ENCODE data around the gene CD300A. TPM values are rescaled to one million over a fixed set of nuclear protein-coding genes. Genes with fewer than 3 reads are reported as not detected.

CD300A gene
- total and polyA plus RNA-seq, 2 of the 4 experiments (the other 2 are of a cell fraction): not detected

DNA sequence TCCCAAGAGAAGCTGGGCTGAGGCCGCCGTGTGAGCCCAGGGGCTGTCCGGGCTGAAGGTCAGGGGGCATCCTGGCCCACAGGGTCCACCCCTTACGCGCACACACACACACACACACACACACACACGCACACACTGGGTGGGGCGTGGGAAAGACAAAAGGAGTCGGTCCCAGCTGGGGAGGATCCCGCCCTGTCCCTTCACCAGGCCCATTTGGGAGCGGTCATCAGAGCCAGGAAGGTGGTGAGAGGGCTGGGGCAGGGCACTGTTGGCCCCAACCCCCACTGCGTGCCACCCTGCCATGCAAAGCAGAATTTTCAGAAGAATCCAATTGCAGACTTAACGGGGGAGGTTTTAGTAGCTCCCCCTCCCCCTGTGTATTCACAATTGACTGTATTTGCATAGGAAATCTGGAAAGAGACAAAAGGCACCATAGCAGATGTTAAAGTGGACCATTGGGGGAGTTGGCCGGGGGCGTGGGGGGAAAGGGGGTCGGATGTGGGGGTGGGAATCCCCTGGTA lies 11.3 kb upstream of the CD300A start:
- POLR2A ChIA-PET (ENCODE audit: unreplicated experiment): interaction anchor here (0.6 kb wide), 1 partner anchor 153 kb away, joined by 4 read pairs; no protein-coding TSS in a partner anchor
- Histone ChIP-seq H3K27me3 (ENCODE audit: control insufficient read depth, insufficient read depth, low read length) (no peaks in the 10 kb centered on the region; the same call in 1 of the 2 replicates), H2AFZ (replicated peaks; ENCODE audit: low read length, poor library complexity) (no peak overlapping the region), H3K9me3 (ENCODE audit: control insufficient read depth, insufficient read depth, low read length) (no peaks in the 10 kb centered on the region), H2BK5ac (ENCODE audit: low read depth, low read length, poor library complexity, severe bottlenecking) (no peak overlapping the region), H3K36me3 (ENCODE audit: control insufficient read depth, insufficient read depth, low read length) (no peaks in the 10 kb centered on the region), H3K27ac (ENCODE audit: insufficient read depth, low read length) (no peak overlapping the region), H3K23ac (ENCODE audit: low read depth, low read length) (no peak overlapping the region), H4K5ac (ENCODE audit: low read depth, low read length) (no peak overlapping the region), H4K91ac (ENCODE audit: insufficient read depth, low read depth, low read length) (no peak overlapping the region), H3K79me1 (ENCODE audit: low read depth in 1 of 2, low read length in 2 of 2) (no peaks in the 10 kb centered on the region), H3K4me1 (ENCODE audit: control insufficient read depth, insufficient read depth, low read length) (no peaks in the 10 kb centered on the region), H3K56ac (ENCODE audit: extremely low read depth, insufficient read depth, low read length) (no peak overlapping the region), H3K18ac (ENCODE audit: low read depth, low read length) (no peak overlapping the region), H3K4ac (ENCODE audit: low read depth, low read length) (no peak overlapping the region), H3K4me3 (ENCODE audit: insufficient read depth, low read depth, low read length) (no peak overlapping the region), H4K8ac (ENCODE audit: low read depth in 2 of 2, low read length in 2 of 2) (no peak overlapping the region), H3K9me1 (ENCODE audit: insufficient read depth, low read length) (no peaks in the 10 kb centered on the region), H3K4me2 (ENCODE audit: low read depth, low read length) (no peak overlapping the region), H2BK15ac (ENCODE audit: low read depth, low read length) (no peak overlapping the region), H4K20me1 (ENCODE audit: insufficient read depth, low read length) (no peaks in the 10 kb centered on the region), H2AK5ac (ENCODE audit: low read depth, low read length) (no peak overlapping the region), H2BK120ac (ENCODE audit: low read depth, low read length) (no peak overlapping the region), H3K9ac (ENCODE audit: low read depth, low read length) (no peak overlapping the region), H2BK20ac (ENCODE audit: low read depth, low read length) (no peak overlapping the region), H3K14ac (replicated peaks; ENCODE audit: low read depth, low read length) (no peak overlapping the region), H2AK9ac (replicated peaks; ENCODE audit: low read depth, low read length, poor library complexity) (no peak overlapping the region)
- in situ Hi-C loops (cut with MboI; ENCODE audit: low sequenced_read_pairs): no loop called here
- CTCF ChIA-PET: no interaction called here
- TF ChIP-seq, protein P1, sequence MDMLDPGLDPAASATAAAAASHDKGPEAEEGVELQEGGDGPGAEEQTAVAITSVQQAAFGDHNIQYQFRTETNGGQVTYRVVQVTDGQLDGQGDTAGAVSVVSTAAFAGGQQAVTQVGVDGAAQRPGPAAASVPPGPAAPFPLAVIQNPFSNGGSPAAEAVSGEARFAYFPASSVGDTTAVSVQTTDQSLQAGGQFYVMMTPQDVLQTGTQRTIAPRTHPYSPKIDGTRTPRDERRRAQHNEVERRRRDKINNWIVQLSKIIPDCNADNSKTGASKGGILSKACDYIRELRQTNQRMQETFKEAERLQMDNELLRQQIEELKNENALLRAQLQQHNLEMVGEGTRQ (IDR thresholded peaks at IDR 0.05; ENCODE audit: low read depth, low read length): no peak
- TF ChIP-seq, protein P2, sequence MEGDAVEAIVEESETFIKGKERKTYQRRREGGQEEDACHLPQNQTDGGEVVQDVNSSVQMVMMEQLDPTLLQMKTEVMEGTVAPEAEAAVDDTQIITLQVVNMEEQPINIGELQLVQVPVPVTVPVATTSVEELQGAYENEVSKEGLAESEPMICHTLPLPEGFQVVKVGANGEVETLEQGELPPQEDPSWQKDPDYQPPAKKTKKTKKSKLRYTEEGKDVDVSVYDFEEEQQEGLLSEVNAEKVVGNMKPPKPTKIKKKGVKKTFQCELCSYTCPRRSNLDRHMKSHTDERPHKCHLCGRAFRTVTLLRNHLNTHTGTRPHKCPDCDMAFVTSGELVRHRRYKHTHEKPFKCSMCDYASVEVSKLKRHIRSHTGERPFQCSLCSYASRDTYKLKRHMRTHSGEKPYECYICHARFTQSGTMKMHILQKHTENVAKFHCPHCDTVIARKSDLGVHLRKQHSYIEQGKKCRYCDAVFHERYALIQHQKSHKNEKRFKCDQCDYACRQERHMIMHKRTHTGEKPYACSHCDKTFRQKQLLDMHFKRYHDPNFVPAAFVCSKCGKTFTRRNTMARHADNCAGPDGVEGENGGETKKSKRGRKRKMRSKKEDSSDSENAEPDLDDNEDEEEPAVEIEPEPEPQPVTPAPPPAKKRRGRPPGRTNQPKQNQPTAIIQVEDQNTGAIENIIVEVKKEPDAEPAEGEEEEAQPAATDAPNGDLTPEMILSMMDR (conservative IDR thresholded peaks at IDR 0.05; ENCODE audit: low read depth, low read length): no peak
- TF ChIP-seq RFX5 (IDR thresholded peaks at IDR 0.05; ENCODE audit: low read depth, low read length) (no peak), MAFK (IDR thresholded peaks at IDR 0.05; ENCODE audit: low read depth, low read length) (no peak), FOS (IDR thresholded peaks at IDR 0.05; ENCODE audit: low read depth, low read length) (no peak), CEBPB (IDR thresholded peaks at IDR 0.05; ENCODE audit: low read depth, low read length) (no peak), POLR2A (IDR thresholded peaks at IDR 0.05; ENCODE audit: low read depth, low read length) (no peak), RCOR1 (IDR thresholded peaks at IDR 0.05; ENCODE audit: insufficient replicate concordance, low read length) (no peak), NFE2L2 (IDR thresholded peaks at IDR 0.05; ENCODE audit: low read depth, low read length) (no peak), RAD21 (IDR thresholded peaks at IDR 0.05; ENCODE audit: low read length) (no peak), SMC3 (IDR thresholded peaks at IDR 0.05; ENCODE audit: low read depth, low read length) (no peak), MAZ (IDR thresholded peaks at IDR 0.05; ENCODE audit: borderline replicate concordance, low read depth, low read length) (no peak), CHD1 (IDR thresholded peaks at IDR 0.05; ENCODE audit: low read depth, low read length) (no peak), MXI1 (IDR thresholded peaks at IDR 0.05; ENCODE audit: borderline replicate concordance, low read depth, low read length) (no peak), BHLHE40 (IDR thresholded peaks at IDR 0.05; ENCODE audit: low read depth, low read length) (no peak)
- TF ChIP-seq, protein P3, sequence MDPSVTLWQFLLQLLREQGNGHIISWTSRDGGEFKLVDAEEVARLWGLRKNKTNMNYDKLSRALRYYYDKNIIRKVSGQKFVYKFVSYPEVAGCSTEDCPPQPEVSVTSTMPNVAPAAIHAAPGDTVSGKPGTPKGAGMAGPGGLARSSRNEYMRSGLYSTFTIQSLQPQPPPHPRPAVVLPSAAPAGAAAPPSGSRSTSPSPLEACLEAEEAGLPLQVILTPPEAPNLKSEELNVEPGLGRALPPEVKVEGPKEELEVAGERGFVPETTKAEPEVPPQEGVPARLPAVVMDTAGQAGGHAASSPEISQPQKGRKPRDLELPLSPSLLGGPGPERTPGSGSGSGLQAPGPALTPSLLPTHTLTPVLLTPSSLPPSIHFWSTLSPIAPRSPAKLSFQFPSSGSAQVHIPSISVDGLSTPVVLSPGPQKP (IDR thresholded peaks at IDR 0.05; ENCODE audit: borderline replicate concordance, low read depth, low read length): no peak
- ATAC-seq (ENCODE audit: low read depth): no peak
- WGBS, 2 experiments (ENCODE audit: extremely low coverage in 2 of 2, insufficient read length in 1 of 2): no CpG with 5 or more reads among the region's 15 CpGs
- no peak for DNase-seq
- no TSS peak for BruUV-seq (replicated peaks)
- intact Hi-C loops (cut with micrococcal nuclease): no loop called here
- dilution Hi-C loops (cut with HindIII; ENCODE audit: low sequenced_read_pairs, unreplicated experiment): no loop called here

Measured in IMR-90 (cell line).